IPS-15b (cell line): Measurements from ENCODE around the gene UBQLN1.
"Not testable (repeated sequence)": the region's sequence is repeated elsewhere in the genome, so short reads cannot be mapped to it uniquely, and the experiment has no call there.

Experiments
- H3K27me3 ChIP-seq: one replicate; pipeline ENCODE4 v1.6.1; 2013; ENCODE audit warnings: low read length; ENCODE audit not compliant: control insufficient read depth, insufficient read depth
- H3K36me3 ChIP-seq: one replicate; pipeline ENCODE4 v1.6.1; 2013; ENCODE audit warnings: low read length; ENCODE audit not compliant: control insufficient read depth, insufficient read depth
- H3K4me1 ChIP-seq: one replicate; pipeline ENCODE4 v1.6.1; 2013; ENCODE audit warnings: mild to moderate bottlenecking, low read length; ENCODE audit not compliant: control insufficient read depth, insufficient read depth
- H3K4me3 ChIP-seq: one replicate; pipeline ENCODE4 v1.5.1; 2013; ENCODE audit warnings: low read depth, low read length
- H3K9ac ChIP-seq: one replicate; pipeline ENCODE4 v1.6.1; 2013; ENCODE audit warnings: low read depth, mild to moderate bottlenecking, low read length
- H3K9me3 ChIP-seq: one replicate; pipeline ENCODE4 v1.6.1; 2013; ENCODE audit warnings: mild to moderate bottlenecking, low read length; ENCODE audit not compliant: control insufficient read depth, insufficient read depth

UBQLN1 gene

GRCh38 chr9:83628540-83628939, 79.2 kb downstream of the UBQLN1 start:
- no peaks in the 10 kb centered on the region for H3K36me3 ChIP-seq
- peaks cover 10% of the 10 kb centered on the region for H3K4me1 ChIP-seq
- no peaks in the 10 kb centered on the region for H3K9me3 ChIP-seq
- no peak overlapping the region for H3K9ac ChIP-seq
- H3K4me3 ChIP-seq, result no peak overlapping the region
- no peaks in the 10 kb centered on the region for H3K27me3 ChIP-seq

DNA sequence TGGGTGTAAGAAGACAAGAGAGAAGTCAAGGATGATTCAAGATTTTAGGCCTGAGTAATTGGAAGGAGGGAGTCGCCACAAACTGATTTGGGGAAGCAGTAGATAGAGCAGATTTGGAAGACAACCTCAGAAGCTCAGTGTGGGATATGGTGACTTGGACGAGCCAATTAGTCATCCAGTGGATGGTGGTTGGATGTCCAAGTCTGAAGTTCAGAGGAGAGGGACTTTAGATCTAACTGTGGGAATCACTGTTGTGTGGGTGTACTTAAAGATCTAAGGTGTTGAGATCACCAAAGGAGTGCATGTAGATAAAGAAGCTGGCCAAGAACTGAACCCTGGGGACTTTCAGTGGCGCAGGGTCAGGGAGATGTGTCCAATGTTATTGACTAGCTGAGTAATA, 82.6 kb downstream of the UBQLN1 start:
- Histone ChIP-seq H3K9me3 (no peaks in the 10 kb centered on the region), H3K27me3 (no peaks in the 10 kb centered on the region), H3K4me3 (no peak overlapping the region), H3K9ac (no peak overlapping the region), H3K4me1 (peaks cover 5% of the 10 kb centered on the region), H3K36me3 (no peaks in the 10 kb centered on the region)

DNA sequence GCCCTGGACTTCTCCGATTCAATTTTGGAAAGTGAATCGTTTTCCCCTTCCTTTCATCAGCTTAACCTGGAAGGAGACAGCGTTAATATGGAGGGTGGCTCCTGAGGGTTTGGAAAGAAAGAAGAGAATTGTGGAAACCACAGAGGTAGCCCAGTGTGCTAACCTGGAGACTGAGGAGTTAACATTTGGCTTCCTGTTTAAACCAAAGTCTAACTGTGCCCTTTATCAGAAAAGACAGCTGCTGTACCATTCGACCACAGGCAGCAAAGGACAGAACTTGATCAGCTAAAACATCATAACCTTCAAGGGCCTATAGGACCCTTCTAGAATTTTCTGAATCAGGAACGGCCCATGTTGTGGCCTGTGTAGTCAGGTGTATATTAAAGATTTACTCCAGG, 84.1 kb downstream of the UBQLN1 start:
- H3K27me3 ChIP-seq, result no peaks in the 10 kb centered on the region
- peak overlapping the region; percentile 26 for H3K9ac ChIP-seq
- no peaks in the 10 kb centered on the region for H3K9me3 ChIP-seq
- no peaks in the 10 kb centered on the region for H3K36me3 ChIP-seq
- H3K4me1 ChIP-seq, result peaks cover 5% of the 10 kb centered on the region
- H3K4me3 ChIP-seq, result peak overlapping the region; percentile 64

DNA sequence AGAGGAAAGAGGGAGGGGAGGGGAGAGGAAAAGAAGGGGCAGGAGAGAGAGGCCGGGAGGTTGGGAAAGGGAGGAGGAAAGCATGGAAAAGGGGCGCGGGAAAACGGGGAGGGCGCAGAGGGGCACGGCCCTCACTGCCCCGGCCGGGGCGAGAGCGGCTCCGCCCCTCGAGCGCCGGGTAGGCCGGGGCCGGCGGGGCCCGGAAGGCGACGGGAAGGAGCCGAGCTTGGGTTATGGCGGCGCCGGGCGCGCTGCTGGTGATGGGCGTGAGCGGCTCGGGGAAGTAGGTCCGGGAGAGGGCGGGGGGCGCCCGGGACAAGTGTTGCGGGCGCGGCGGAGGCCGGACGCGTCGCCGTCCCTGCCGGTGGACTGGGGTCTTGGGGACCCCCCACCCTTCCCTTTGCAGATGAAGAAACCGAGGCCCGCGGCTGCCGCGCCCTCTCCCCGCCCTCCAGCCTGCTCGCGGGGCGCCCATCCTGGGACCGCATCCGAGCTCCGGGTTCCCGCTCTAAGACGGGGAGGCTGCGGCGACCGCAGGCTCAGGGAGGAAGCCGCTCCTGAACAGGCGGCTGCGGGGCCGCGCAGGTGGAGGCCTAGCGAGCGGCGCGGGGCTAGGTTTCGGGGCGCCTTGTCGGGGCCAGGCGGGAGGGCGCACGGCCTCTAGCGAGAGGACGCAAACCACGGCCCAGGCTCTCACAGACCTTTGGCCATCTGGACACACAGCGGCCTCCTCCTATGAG, 84.6 kb downstream of the UBQLN1 start, which contains the start of gene IDNK:
Gene IDNK, plus strand, starts transcription at position 205 of the 740 bp plus-strand sequence. Its CDS starts 29 bp downstream, at position 234.
- Histone ChIP-seq H3K9ac (peak within 1 kb of the TSS; percentile 62), H3K4me1 (peaks cover 5% of the 10 kb centered on the region), H3K4me3 (peak within 1 kb of the TSS; percentile 64), H3K27me3 (no peaks in the 10 kb centered on the region), H3K9me3 (no peaks in the 10 kb centered on the region), H3K36me3 (no peaks in the 10 kb centered on the region)

- Histone ChIP-seq H3K36me3 (no peaks in the 10 kb centered on the region), H3K9me3 (no peaks in the 10 kb centered on the region), H3K4me3 (peak overlapping the region; percentile 64), H3K27me3 (no peaks in the 10 kb centered on the region), H3K9ac (peak overlapping the region; percentile 62), H3K4me1 (peaks cover 5% of the 10 kb centered on the region)
These were observed 85.3 kb downstream of the UBQLN1 start for GRCh38 chr9:83622433-83622938.

DNA sequence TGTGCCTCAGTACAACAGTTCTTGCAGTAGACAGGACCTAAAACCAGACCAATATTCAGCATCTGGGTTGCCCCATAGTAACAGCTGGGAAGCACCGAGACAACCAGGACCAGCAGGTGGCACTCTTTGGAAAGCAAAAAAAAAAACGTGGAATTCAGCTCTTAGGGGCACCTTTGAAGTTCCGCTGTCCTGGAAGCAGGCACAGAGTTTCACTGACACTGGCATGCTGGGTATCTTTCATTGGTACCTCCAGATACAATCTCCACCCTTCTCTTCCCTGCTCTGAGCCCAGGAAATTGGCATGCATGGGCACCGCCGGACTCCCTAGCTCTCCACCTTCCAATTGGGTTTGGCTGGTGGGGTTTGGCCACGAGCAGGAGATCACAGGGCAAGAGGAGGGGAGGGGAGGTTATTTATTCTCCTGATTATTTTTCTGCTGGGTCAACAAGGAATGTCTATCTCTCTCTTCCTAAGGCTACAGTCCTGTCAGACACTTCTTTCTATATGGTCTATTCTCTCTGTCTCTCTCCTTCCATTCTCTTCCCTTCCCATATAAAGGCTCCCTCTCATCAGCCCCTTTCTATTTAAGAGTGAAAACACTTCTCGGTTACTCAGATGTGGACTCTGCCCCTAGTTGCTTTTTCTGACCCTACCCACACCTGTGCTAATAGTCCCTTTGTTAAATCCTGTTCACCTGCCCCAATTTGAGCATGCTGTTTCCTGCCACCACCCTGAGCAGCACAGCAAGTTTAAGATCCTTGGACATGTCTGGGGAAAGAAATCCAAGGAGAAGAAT, 86.7 kb downstream of the UBQLN1 start:
- no peak overlapping the region for H3K4me3 ChIP-seq
- peaks cover 5% of the 10 kb centered on the region for H3K4me1 ChIP-seq
- no peaks in the 10 kb centered on the region for H3K27me3 ChIP-seq
- no peaks in the 10 kb centered on the region for H3K9me3 ChIP-seq
- H3K36me3 ChIP-seq, result no peaks in the 10 kb centered on the region
- no peak overlapping the region for H3K9ac ChIP-seq

DNA sequence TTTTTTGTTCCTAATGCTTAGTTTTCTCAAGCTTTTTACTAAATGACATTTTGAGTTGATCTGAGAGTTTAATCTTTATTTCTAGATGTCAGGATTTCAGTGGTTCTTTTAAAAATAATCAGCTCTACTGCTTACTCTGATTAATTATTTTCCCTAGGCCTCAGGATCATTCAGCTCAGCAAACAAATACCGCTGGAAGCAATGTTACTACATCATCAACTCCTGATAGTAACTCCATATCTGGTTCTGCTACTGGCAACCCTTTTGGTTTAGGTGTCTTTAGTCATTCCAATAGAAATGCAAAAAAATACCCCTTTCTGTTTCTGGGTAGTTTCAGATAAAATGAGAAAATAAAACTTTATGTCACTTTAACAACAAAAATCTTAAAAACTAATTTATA, 90.5 kb downstream of the UBQLN1 start:
- no peaks in the 10 kb centered on the region for H3K4me1 ChIP-seq
- no peaks in the 10 kb centered on the region for H3K36me3 ChIP-seq
- no peaks in the 10 kb centered on the region for H3K9me3 ChIP-seq
- no peaks in the 10 kb centered on the region for H3K27me3 ChIP-seq
- no peak overlapping the region for H3K4me3 ChIP-seq
- H3K9ac ChIP-seq, result no peak overlapping the region

GRCh38 chr9:83613298-83613697, 94.5 kb downstream of the UBQLN1 start:
- not testable (repeated sequence) for H3K27me3 ChIP-seq, H3K4me1 ChIP-seq, H3K9me3 ChIP-seq, H3K9ac ChIP-seq, H3K4me3 ChIP-seq, H3K36me3 ChIP-seq
